Globus pallidus (tissue), 1 donor: Measurements from ENCODE around the gene FOXR1.
A peak's percentile ranks its signal among the peaks of the same experiment; 100 is the strongest.
"Not testable (repeated sequence)": the region's sequence is repeated elsewhere in the genome, so short reads cannot be mapped to it uniquely, and the experiment has no call there.

ENCODE experiments used
- DNase-seq: peaks from one replicate; pipeline ENCODE4 v3.0.0-alpha.2; 2015; ENCODE audit warnings: low spot score

FOXR1 gene

DNA sequence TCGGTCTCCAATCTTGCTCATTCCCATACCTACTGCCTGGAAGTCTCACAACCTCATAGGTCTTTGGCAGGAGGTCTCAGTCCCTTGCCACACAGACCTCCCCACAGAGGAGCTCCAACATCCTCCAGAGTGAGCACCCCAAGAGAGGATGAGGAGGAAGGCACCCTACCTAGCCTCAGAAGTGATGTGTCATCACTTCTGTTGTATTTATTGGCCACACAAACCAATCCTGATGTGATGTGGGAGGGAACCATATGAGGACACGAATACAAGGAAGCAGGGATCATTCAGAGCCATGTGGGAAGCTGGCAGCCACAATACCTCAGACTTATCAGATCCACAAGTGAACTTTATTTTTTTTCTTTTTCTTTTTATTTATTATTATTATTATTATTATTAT lies 24.5 kb upstream of the FOXR1 start:
- DNase-seq: no peak

DNA sequence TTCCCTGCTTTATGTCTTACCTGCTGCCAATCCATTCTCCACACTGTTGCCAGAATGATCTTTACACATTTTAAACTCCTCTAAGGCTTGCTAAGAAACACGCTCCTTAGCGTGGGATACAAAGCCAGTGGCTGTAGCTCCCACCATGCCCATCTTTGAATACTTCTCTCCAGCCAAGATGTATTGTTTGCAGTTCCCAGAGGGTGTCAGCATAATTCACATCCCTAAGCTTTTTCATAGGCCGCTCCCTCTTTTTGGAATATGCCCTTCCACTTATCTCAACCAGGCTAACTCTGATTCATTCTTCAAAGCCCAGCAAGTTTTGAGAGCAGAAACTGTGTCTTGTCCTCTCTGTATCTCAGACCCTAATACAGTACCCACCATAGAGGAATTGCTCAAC lies 23.6 kb upstream of the FOXR1 start:
- DNase-seq: no peak

GRCh38 chr11:118953265-118953664 lies 18.3 kb upstream of the FOXR1 start:
- peak; percentile 83 for DNase-seq

GRCh38 chr11:118953976-118954375 lies 17.6 kb upstream of the FOXR1 start:
- DNase-seq: not testable (repeated sequence)

DNA sequence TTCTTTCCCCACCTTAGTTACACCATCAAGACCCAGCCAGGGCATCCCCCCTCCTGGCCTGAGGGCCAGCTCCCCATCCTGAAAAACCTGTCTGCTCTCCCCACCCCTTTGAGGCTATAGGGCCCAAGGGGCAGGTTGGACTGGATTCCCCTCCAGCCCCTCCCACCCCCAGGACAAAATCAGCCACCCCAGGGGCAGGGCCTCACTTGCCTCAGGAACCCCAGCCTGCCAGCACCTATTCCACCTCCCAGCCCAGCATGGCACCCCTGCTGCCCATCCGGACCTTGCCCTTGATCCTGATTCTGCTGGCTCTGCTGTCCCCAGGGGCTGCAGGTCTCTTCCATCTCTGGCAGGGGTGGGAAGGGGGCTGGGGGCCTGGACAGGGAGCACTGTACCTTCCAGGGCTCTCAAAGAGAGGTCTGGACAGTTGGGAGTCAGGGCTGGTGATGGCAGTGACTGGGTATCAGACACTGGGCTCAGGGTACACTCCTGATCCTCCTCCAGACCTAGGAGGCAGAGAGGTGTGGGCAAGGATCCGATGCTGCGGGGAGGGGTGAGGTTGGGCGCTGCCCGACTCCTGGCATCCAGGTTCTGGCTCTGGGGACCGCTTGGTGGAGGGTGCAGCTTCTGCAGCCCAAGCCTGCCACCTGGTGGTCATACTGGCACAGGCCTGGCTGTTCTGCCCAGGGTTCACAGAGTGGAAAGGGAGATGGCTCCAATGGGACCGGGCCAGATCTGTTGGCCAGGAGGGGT lies 15.3 kb upstream of the FOXR1 start, which contains the start of gene UPK2:
Gene UPK2, plus strand, starts transcription at position 205 of the 753 bp plus-strand sequence. Its CDS starts 53 bp downstream, at position 258.
- DNase-seq: peak; percentile 83

DNA sequence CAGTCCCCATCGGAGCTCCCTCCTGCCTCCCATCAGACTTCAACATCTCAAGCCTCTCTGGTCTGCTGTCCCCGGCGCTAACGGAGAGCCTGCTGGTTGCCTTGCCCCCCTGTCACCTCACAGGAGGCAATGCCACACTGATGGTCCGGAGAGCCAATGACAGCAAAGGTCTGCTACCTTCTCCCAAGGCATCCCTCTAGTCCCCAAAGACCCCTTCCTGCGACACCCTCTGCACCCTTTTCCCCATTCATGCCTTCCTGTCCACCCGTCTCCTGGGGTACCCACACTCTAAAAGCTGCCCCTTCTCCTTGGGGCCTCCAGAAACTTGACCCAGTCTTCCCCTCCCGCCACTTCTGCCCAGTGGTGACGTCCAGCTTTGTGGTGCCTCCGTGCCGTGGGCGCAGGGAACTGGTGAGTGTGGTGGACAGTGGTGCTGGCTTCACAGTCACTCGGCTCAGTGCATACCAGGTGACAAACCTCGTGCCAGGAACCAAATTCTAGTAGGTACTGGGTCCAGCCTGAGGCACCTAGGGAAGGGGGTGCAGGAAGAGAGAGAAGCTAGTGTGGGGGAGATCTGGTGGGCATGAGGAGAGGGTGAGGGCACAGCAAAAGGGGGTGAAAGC lies 14.6 kb upstream of the FOXR1 start:
- no peak for DNase-seq

DNA sequence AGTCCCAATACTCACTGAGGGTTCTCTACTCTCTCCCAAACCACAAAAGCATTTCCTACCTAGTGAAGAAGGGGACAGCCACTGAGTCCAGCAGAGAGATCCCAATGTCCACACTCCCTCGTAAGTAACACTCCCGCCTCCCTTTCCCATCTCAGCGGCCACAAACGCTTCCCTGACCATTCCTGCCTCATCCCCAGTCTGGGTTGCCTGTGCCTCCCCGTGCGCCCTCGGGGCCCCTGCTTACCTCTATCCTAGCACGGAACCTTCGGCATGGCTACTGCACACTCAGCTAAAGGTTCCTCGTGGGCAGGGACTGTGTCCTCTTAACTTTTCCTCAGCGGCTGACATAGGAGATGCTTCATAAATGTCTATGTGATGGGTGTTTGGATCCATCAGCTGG lies 14.0 kb upstream of the FOXR1 start:
- DNase-seq: no peak

DNA sequence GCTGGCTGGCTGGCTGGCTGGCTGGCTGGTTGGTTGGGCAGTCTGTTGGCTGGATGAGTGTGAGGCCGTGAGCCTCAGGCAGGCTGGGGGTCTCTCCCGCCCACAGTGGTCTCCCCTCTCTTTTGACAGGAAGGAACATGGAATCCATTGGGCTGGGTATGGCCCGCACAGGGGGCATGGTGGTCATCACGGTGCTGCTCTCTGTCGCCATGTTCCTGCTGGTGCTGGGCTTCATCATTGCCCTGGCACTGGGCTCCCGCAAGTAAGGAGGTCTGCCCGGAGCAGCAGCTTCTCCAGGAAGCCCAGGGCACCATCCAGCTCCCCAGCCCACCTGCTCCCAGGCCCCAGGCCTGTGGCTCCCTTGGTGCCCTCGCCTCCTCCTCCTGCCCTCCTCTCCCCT lies 13.6 kb upstream of the FOXR1 start:
- no peak for DNase-seq

DNA sequence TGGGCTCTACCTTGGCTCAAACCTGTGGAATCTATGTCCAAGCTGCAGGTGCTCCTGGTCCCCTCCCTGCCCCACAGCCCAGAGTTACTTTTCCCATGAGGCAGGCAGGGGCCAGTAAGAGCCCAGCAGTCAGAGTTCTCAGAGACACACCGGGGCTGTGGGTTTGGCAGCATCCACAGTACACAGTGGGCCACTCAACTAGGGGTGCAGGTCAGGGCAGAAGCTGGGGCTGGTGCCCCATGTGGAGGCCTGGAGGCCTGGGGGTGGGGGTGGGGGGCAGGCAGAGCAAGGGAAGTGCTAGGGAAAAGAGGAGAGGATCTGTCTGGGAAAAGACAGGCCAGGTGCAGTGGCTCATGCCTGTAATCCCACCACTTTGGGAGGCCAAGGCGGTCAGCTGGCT lies 13.0 kb upstream of the FOXR1 start:
- no peak for DNase-seq

DNA sequence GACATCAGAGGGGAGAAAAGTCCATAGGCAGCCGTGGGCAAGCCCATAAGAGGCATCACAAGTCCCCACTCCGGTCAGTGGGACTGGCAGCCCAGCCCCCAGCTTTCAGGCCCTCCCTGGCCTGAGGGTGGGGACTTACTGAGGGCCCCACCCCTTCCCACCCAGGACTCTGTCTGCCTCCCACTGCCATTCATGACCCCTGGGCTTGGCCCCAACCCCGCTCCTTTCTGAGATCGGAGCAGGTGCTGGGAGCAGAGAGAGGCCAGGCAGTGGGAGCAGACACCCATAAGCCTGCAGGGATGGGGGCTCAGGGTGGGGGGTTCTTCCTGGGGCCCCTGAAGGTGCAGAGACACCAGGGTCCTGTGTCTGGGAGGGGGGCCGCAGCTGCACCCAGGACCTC lies 10.4 kb upstream of the FOXR1 start:
- DNase-seq: no peak

GRCh38 chr11:118961591-118961990 lies 10.0 kb upstream of the FOXR1 start:
- no peak for DNase-seq

DNA sequence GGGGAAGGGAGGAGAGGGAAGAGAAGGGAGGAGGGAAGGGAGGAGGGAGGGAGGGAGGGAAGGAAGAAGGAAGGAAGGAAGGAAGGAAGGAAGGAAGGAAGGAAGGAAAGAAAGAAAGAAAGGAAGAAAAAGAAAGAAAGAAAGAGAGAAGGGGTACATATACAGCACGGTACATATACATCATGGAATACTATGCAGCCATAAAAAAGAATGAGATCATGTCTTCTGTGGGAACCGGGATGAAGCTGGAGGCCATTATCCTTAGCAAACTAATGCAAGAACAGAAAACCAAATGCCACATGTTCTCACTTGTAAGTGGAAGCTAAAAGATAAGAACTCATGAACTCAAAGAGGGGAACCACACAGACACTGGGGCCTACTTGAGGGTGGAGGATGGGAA lies 2.1 kb upstream of the FOXR1 start:
- not testable (repeated sequence) for DNase-seq

DNA sequence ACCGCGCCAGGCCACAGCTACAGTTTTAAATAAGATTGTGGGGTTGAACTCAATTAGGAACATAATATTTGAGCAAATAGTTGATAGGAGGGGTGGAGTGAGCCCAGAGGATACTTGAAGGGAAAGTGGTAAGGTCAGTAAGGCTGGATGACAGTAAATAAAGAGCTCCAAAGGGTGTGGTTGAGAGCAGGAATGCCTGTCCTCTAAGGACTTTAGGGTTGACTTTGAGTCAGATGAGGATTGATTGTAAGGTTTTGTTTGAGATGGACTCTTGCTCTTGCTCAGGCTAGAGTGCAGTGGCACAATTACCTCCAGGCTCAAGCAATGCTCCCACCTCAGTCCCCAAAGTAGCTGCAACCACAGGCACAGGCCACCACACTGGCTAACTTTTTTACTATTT lies 2.4 kb downstream of the FOXR1 start:
- DNase-seq: no peak

- no peak for DNase-seq
Observed at GRCh38 chr11:118975771-118976709, 4.5 kb downstream of the FOXR1 start.

GRCh38 chr11:118979434-118979833 lies 7.9 kb downstream of the FOXR1 start:
- no peak for DNase-seq

DNA sequence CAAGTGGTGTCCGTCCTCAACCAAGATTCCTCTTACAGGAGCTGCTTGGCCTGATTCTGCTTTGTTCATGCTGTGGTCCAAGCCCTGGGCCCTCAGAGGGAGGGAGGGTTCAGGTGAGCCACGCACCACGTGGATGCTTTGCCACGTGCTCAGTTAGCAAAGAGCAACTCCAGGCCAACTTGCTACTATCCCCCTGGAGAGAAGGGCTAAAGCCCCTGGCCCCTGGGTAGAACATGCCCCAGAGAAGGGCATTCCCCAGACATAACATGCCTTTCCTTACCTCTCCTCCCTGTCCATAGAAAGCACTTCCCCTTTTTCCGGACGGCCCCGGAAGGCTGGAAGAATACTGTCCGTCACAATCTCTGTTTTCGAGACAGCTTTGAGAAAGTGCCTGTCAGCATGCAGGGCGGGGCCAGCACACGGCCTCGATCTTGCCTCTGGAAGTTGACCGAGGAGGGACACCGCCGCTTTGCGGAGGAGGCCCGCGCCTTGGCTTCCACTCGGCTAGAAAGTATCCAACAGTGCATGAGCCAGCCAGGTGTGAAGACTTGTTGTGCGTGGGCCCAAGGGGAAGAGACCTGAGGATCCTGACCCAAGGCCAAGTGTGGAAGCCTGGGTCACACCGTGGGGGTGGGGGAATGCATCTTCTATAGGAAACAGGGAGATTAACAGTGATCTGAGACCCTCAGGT lies 8.8 kb downstream of the FOXR1 start:
- DNase-seq: no peak

GRCh38 chr11:118984337-118984736 lies 12.8 kb downstream of the FOXR1 start:
- not testable (repeated sequence) for DNase-seq

DNA sequence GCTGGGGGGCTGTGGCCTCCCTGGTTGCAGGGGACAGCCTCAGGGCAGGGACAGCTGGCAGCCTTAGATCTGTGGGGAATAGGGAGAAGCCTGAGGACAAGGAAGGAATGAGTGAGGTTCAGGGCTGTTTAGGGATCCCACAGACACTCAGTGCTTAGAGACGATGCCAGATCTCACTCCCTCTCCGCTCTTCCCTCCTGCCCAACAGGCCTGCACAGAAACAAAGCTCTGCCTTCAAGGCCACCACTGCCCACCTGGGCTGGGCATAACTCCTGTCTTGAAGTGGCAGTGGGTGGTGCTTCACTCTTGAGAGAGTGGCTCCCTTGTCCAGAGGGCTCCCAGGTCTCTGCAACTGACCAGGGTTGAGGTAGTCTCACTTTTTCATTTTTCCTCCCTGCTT lies 13.3 kb downstream of the FOXR1 start:
- no peak for DNase-seq

DNA sequence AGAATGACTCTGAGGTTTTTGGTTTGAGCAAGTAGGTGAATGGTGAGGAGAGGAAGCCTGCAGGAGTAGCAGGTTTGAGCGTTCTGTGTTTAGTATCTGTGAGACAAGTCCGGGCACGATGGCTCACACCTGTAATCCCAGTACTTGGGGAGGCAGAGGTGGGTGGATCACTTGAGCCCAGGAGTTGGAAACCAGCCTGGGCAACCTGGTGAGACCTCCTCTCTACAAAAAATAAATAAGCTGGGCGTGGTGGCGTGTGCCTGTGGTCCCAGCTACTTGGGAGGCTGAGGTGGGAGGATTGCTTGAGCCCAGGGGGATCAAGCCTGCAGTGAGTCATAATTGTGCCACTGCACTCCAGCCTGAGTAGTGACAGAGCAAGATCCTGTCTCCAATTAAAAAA lies 16.7 kb downstream of the FOXR1 start:
- no peak for DNase-seq

- not testable (repeated sequence) for DNase-seq
Observed at GRCh38 chr11:118991486-118992038, 20.0 kb downstream of the FOXR1 start.

GRCh38 chr11:118996926-118997626 lies 25.5 kb downstream of the FOXR1 start:
- no peak for DNase-seq
